WTC11 (cell line): ENCODE results near the gene CRELD1. TPM values are rescaled to one million over a fixed set of nuclear protein-coding genes. Genes with fewer than 3 reads are reported as not detected.
A peak's percentile ranks its signal among the peaks of the same experiment; 100 is the strongest.

ENCODE experiments used
- ATAC-seq: fragments of 200-7000 bp; cut with Tn5 transposase; 2 replicates; pipeline ENCODE4 v1.10.0; 2021; ENCODE audit warnings: mild to moderate bottlenecking, moderate library complexity
- CTCF ChIA-PET: fragments of 300-600 bp; sonication (Branson Sonifier 250); formaldehyde crosslinking; loops from one replicate; lab custom pipeline; 2021; ENCODE audit warnings: antibody characterized with exemption; lab: Charles Lee
- POLR2A ChIA-PET: fragments of 350-600 bp; sonication (Branson Sonifier 250); formaldehyde crosslinking; loops from one replicate; lab custom pipeline; 2021; ENCODE audit warnings: antibody characterized with exemption; lab: Charles Lee
- DNase-seq: peaks from one replicate; pipeline ENCODE4 v3.0.0; 2021; ENCODE audit warnings: low spot score
- H3K27ac Mint-ChIP-seq: 2 replicates; pipeline ENCODE4 v1.8.0; 2021; ENCODE audit warnings: mixed read lengths
- H3K27me3 Mint-ChIP-seq: 2 replicates; pipeline ENCODE4 v1.8.0; 2021; ENCODE audit warnings: low read depth, mild to moderate bottlenecking, moderate library complexity, mixed read lengths
- H3K36me3 Mint-ChIP-seq: 2 replicates; pipeline ENCODE4 v1.8.0; 2021; ENCODE audit warnings: mixed read lengths
- H3K4me1 Mint-ChIP-seq: 2 replicates; pipeline ENCODE4 v1.8.0; 2022; ENCODE audit warnings: mixed read lengths
- H3K4me3 Mint-ChIP-seq: 2 replicates; pipeline ENCODE4 v1.8.0; 2021; ENCODE audit warnings: mild to moderate bottlenecking, moderate library complexity, mixed read lengths
- H3K9me3 Mint-ChIP-seq: 2 replicates; pipeline ENCODE4 v1.8.0; 2021; ENCODE audit warnings: mixed read lengths
- CREM ChIP-seq: sonication (generic); formaldehyde crosslinking; IDR thresholded peaks from 2 replicates; pipeline ENCODE4 v1.8.1; 2022; ENCODE audit warnings: mild to moderate bottlenecking, missing genetic modification reagents, moderate library complexity
- FOXJ3 ChIP-seq: sonication (generic); formaldehyde crosslinking; IDR thresholded peaks from 2 replicates; pipeline ENCODE4 v1.9.0; 2021; ENCODE audit warnings: missing genetic modification reagents, mild to moderate bottlenecking, borderline replicate concordance
- GABPB1 ChIP-seq: sonication (generic); formaldehyde crosslinking; IDR thresholded peaks from 2 replicates; pipeline ENCODE4 v1.8.1; 2023; ENCODE audit warnings: mild to moderate bottlenecking, missing genetic modification reagents
- JUN ChIP-seq: sonication (generic); formaldehyde crosslinking; IDR thresholded peaks from 2 replicates; pipeline ENCODE4 v1.8.0; 2023; ENCODE audit warnings: mild to moderate bottlenecking, missing genetic modification reagents
- NFATC4 ChIP-seq: fragments of 250-450 bp; sonication (Bioruptor Pico); IDR thresholded peaks from 2 replicates; pipeline ENCODE4 v1.9.0; 2021; ENCODE audit warnings: mild to moderate bottlenecking
- NFE2L1 ChIP-seq: sonication (generic); formaldehyde crosslinking; IDR thresholded peaks from 2 replicates; pipeline ENCODE4 v1.8.1; 2023; ENCODE audit warnings: missing genetic modification reagents
- NFYB ChIP-seq: sonication (generic); formaldehyde crosslinking; conservative IDR thresholded peaks from 2 replicates; pipeline ENCODE4 v1.8.0; 2022; ENCODE audit warnings: low read depth, missing genetic modification reagents
- NR1H2 ChIP-seq: sonication (generic); formaldehyde crosslinking; IDR thresholded peaks from 2 replicates; pipeline ENCODE4 v1.9.0; 2021; ENCODE audit warnings: mild to moderate bottlenecking, moderate library complexity, missing genetic modification reagents
- NR2C2 ChIP-seq: sonication (generic); formaldehyde crosslinking; IDR thresholded peaks from 2 replicates; pipeline ENCODE4 v1.8.0; 2022; ENCODE audit warnings: mild to moderate bottlenecking, missing genetic modification reagents
- RORB ChIP-seq: fragments of 250-450 bp; sonication (Bioruptor Pico); IDR thresholded peaks from 2 replicates; pipeline ENCODE4 v1.9.0; 2021; ENCODE audit warnings: mild to moderate bottlenecking
- SP1 ChIP-seq: sonication (generic); formaldehyde crosslinking; conservative IDR thresholded peaks from 2 replicates; pipeline ENCODE4 v1.8.1; 2022; ENCODE audit warnings: missing genetic modification reagents
- TCF7 ChIP-seq: sonication (generic); formaldehyde crosslinking; IDR thresholded peaks from 2 replicates; pipeline ENCODE4 v1.8.0; 2022; ENCODE audit warnings: mild to moderate bottlenecking, low read depth, missing genetic modification reagents, moderate library complexity
- TEAD1 ChIP-seq: sonication (generic); formaldehyde crosslinking; IDR thresholded peaks from 2 replicates; pipeline ENCODE4 v1.8.0; 2022; ENCODE audit warnings: mild to moderate bottlenecking, missing genetic modification reagents
- TP53 ChIP-seq: sonication (generic); formaldehyde crosslinking; IDR thresholded peaks from 2 replicates; pipeline ENCODE4 v1.8.1; 2023; ENCODE audit warnings: mild to moderate bottlenecking, missing genetic modification reagents
- ZBTB21 ChIP-seq: sonication (generic); formaldehyde crosslinking; IDR thresholded peaks from 2 replicates; pipeline ENCODE4 v1.8.1; 2023; ENCODE audit warnings: mild to moderate bottlenecking, missing genetic modification reagents, borderline replicate concordance
- ZNF121 ChIP-seq: sonication (generic); formaldehyde crosslinking; IDR thresholded peaks from 2 replicates; pipeline ENCODE4 v1.8.0; 2023; ENCODE audit warnings: missing genetic modification reagents
- ZNF219 ChIP-seq: sonication (generic); formaldehyde crosslinking; IDR thresholded peaks from 2 replicates; pipeline ENCODE4 v1.8.0; 2023; ENCODE audit warnings: missing genetic modification reagents, mild to moderate bottlenecking, borderline replicate concordance
- ZNF232 ChIP-seq: sonication (generic); formaldehyde crosslinking; IDR thresholded peaks from 2 replicates; pipeline ENCODE4 v1.8.0; 2022; ENCODE audit warnings: mild to moderate bottlenecking, missing genetic modification reagents
- total RNA-seq: library from RNA; stranded (reverse); gene quantifications from 3 replicates; pipeline ENCODE4 v1.2.3, GENCODE V29; 2021
- TF ChIP-seq, protein P1 (sequence below): sonication (generic); formaldehyde crosslinking; IDR thresholded peaks from 2 replicates; pipeline ENCODE4 v1.8.1; 2023; ENCODE audit warnings: mild to moderate bottlenecking, missing genetic modification reagents
- TF ChIP-seq, protein P2 (sequence below): sonication (generic); formaldehyde crosslinking; IDR thresholded peaks from 2 replicates; pipeline ENCODE4 v1.8.1; 2023; ENCODE audit warnings: mild to moderate bottlenecking, missing genetic modification reagents
- TF ChIP-seq, protein P3 (sequence below): sonication (generic); formaldehyde crosslinking; IDR thresholded peaks from 2 replicates; pipeline ENCODE4 v1.8.1; 2022; ENCODE audit warnings: mild to moderate bottlenecking, moderate library complexity, missing genetic modification reagents
- TF ChIP-seq, protein P4 (sequence below): sonication (generic); formaldehyde crosslinking; IDR thresholded peaks from 2 replicates; pipeline ENCODE4 v1.8.1; 2022; ENCODE audit warnings: low read depth, mild to moderate bottlenecking, moderate library complexity, missing genetic modification reagents, borderline replicate concordance
- TF ChIP-seq, protein P5 (sequence below): sonication (generic); formaldehyde crosslinking; IDR thresholded peaks from 2 replicates; pipeline ENCODE4 v1.8.1; 2023; ENCODE audit warnings: mild to moderate bottlenecking, moderate library complexity, missing genetic modification reagents
- TF ChIP-seq, protein P6 (sequence below): sonication (generic); formaldehyde crosslinking; IDR thresholded peaks from 2 replicates; pipeline ENCODE4 v1.8.1; 2022; ENCODE audit warnings: low read depth, missing genetic modification reagents, borderline replicate concordance
- TF ChIP-seq, protein P7 (sequence below): sonication (generic); formaldehyde crosslinking; IDR thresholded peaks from 2 replicates; pipeline ENCODE4 v1.8.0; 2022; ENCODE audit warnings: mild to moderate bottlenecking, missing genetic modification reagents
- TF ChIP-seq, protein P8 (sequence below): sonication (generic); formaldehyde crosslinking; conservative IDR thresholded peaks from 2 replicates; pipeline ENCODE4 v1.8.1; 2022; ENCODE audit warnings: mild to moderate bottlenecking, missing genetic modification reagents

CRELD1 gene
- total RNA-seq, 1 experiment from 2014 or later: 18.8 TPM

DNA sequence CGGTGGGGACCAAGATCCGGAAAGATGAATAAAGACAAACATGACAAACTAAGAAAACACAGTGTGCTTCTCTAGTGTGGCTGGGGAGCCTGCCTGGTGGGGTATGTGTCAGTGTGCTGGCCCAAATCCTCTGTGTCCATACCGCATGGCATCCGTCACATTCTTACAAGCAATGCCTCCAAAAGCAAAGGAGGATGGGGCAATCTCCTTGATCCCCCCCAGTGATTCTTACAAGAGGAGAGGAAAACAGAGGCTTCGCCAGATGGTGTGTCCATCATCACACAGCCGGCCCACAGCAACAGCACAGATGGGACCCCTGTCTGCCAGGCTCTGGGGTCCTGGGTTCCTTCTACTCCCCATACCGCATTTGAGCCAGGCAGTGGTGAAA is 17.3 kb upstream of the CRELD1 start:
- no peak overlapping the region for H3K27ac Mint-ChIP-seq
- H3K27me3 Mint-ChIP-seq: 0 out of 2 replicates have a peak, but pooled peaks cover 3% of the 10 kb centered on the region
- peaks cover 18% of the 10 kb centered on the region for H3K4me1 Mint-ChIP-seq
- ChIA-PET CTCF (interaction anchor here (0.9 to 2.5 kb wide), 9 partner anchors 9 to 72 kb away, joined by 3 to 17 read pairs (median 4); partner anchors contain the start of genes CRELD1, PRRT3 and RPUSD3), POLR2A (interaction anchor here (1.1 to 3.0 kb wide), 5 partner anchors 14 to 332 kb away, joined by 3 to 16 read pairs (median 5); partner anchors contain the start of genes ARPC4, CRELD1, IL17RE and TATDN2)
- no peaks in the 10 kb centered on the region for H3K36me3 Mint-ChIP-seq
- TF ChIP-seq GABPB1 (CRISPR knock-in tag) (no peak), NR2C2 (CRISPR knock-in tag) (no peak), RORB (CRISPR knock-in tag) (no peak), ZNF121 (CRISPR knock-in tag) (no peak), NFATC4 (no peak), SP1 (CRISPR knock-in tag) (no peak), TCF7 (no peak), CREM (no peak), NFYB (CRISPR knock-in tag) (no peak), FOXJ3 (CRISPR knock-in tag) (no peak), NR1H2 (CRISPR knock-in tag) (no peak)
- TF ChIP-seq, protein P1, sequence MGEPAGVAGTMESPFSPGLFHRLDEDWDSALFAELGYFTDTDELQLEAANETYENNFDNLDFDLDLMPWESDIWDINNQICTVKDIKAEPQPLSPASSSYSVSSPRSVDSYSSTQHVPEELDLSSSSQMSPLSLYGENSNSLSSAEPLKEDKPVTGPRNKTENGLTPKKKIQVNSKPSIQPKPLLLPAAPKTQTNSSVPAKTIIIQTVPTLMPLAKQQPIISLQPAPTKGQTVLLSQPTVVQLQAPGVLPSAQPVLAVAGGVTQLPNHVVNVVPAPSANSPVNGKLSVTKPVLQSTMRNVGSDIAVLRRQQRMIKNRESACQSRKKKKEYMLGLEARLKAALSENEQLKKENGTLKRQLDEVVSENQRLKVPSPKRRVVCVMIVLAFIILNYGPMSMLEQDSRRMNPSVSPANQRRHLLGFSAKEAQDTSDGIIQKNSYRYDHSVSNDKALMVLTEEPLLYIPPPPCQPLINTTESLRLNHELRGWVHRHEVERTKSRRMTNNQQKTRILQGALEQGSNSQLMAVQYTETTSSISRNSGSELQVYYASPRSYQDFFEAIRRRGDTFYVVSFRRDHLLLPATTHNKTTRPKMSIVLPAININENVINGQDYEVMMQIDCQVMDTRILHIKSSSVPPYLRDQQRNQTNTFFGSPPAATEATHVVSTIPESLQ (CRISPR knock-in tag): no peak
- TF ChIP-seq, protein P2, sequence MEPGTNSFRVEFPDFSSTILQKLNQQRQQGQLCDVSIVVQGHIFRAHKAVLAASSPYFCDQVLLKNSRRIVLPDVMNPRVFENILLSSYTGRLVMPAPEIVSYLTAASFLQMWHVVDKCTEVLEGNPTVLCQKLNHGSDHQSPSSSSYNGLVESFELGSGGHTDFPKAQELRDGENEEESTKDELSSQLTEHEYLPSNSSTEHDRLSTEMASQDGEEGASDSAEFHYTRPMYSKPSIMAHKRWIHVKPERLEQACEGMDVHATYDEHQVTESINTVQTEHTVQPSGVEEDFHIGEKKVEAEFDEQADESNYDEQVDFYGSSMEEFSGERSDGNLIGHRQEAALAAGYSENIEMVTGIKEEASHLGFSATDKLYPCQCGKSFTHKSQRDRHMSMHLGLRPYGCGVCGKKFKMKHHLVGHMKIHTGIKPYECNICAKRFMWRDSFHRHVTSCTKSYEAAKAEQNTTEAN (CRISPR knock-in tag): no peak
- TF ChIP-seq, protein P3, sequence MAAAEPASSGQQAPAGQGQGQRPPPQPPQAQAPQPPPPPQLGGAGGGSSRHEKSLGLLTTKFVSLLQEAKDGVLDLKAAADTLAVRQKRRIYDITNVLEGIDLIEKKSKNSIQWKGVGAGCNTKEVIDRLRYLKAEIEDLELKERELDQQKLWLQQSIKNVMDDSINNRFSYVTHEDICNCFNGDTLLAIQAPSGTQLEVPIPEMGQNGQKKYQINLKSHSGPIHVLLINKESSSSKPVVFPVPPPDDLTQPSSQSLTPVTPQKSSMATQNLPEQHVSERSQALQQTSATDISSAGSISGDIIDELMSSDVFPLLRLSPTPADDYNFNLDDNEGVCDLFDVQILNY (CRISPR knock-in tag): no peak
- TF ChIP-seq, protein P4, sequence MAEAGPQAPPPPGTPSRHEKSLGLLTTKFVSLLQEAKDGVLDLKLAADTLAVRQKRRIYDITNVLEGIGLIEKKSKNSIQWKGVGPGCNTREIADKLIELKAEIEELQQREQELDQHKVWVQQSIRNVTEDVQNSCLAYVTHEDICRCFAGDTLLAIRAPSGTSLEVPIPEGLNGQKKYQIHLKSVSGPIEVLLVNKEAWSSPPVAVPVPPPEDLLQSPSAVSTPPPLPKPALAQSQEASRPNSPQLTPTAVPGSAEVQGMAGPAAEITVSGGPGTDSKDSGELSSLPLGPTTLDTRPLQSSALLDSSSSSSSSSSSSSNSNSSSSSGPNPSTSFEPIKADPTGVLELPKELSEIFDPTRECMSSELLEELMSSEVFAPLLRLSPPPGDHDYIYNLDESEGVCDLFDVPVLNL (CRISPR knock-in tag): no peak
- H3K9me3 Mint-ChIP-seq: no peaks in the 10 kb centered on the region
- peak overlapping the region; percentile 73 for H3K4me3 Mint-ChIP-seq
- no peak for ATAC-seq
- DNase-seq: no peak

DNA sequence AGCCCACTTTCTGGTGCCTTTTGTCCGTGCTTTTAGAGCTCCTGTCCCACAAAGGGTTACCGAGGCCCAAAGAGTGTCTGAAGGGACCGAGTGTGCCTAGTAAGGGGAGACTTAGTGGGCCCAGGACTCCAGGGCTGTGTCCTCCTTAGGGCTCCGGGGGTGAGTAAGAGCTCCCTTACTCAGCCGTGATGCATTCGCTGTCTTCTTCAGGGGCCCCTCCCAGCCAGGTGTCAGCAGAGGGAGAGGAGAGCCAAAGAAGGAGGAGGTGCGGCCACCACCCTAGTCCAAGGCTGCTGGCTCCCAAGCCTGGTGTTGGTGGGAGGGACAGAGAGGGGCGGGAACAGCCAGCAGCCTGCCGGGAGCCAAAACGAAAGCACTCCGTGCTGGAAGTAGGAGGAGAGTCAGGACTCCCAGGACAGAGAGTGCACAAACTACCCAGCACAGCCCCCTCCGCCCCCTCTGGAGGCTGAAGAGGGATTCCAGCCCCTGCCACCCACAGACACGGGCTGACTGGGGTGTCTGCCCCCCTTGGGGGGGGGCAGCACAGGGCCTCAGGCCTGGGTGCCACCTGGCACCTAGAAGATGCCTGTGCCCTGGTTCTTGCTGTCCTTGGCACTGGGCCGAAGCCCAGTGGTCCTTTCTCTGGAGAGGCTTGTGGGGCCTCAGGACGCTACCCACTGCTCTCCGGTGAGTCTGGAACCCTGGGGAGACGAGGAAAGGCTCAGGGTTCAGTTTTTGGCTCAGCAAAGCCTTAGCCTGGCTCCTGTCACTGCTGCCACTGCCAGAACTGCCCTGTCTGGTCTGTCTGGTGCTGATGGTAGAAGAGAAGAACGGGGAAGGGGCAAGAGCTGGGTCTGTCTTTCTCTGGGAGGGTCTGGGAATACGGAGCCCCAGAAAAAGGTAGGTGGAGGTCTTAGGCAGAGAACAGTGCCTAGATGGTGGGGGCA is 16.6 kb upstream of the CRELD1 start, which contains the start of gene IL17RC:
IL17RC (plus strand) TSS at position 365 of the 947 bp plus-strand sequence; CDS start at position 583, 218 bp downstream.
- Mint-ChIP-seq H3K9me3 (no peaks in the 10 kb centered on the region), H3K36me3 (no peaks in the 10 kb centered on the region), H3K4me3 (peak within 1 kb of the TSS; percentile 73), H3K4me1 (peaks cover 18% of the 10 kb centered on the region), H3K27ac (peak within 1 kb of the TSS; percentile 83), H3K27me3 (0 out of 2 replicates have a peak, but pooled peaks cover 3% of the 10 kb centered on the region)
- ChIA-PET CTCF (interaction anchor here (0.6 to 2.5 kb wide), 10 partner anchors 8 to 73 kb away, joined by 3 to 17 read pairs (median 4); partner anchors contain the start of genes CRELD1, PRRT3 and RPUSD3), POLR2A (interaction anchor here (1.1 to 3.0 kb wide), 5 partner anchors 14 to 331 kb away, joined by 3 to 16 read pairs (median 5); partner anchors contain the start of genes ARPC4, CRELD1, IL17RE and TATDN2)
- DNase-seq (peak; percentile 84), ATAC-seq (peak; percentile 87)
- TF ChIP-seq NFE2L1: no peak
- no peak for TF ChIP-seq ZNF219 (CRISPR knock-in tag)
- TF ChIP-seq, protein P5, sequence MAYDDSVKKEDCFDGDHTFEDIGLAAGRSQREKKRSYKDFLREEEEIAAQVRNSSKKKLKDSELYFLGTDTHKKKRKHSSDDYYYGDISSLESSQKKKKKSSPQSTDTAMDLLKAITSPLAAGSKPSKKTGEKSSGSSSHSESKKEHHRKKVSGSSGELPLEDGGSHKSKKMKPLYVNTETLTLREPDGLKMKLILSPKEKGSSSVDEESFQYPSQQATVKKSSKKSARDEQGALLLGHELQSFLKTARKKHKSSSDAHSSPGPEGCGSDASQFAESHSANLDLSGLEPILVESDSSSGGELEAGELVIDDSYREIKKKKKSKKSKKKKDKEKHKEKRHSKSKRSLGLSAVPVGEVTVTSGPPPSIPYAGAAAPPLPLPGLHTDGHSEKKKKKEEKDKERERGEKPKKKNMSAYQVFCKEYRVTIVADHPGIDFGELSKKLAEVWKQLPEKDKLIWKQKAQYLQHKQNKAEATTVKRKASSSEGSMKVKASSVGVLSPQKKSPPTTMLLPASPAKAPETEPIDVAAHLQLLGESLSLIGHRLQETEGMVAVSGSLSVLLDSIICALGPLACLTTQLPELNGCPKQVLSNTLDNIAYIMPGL: no peak
- no peak for TF ChIP-seq JUN (CRISPR knock-in tag)
- no peak for TF ChIP-seq ZBTB21
- no peak for TF ChIP-seq TP53 (CRISPR knock-in tag)
- TF ChIP-seq, protein P6, sequence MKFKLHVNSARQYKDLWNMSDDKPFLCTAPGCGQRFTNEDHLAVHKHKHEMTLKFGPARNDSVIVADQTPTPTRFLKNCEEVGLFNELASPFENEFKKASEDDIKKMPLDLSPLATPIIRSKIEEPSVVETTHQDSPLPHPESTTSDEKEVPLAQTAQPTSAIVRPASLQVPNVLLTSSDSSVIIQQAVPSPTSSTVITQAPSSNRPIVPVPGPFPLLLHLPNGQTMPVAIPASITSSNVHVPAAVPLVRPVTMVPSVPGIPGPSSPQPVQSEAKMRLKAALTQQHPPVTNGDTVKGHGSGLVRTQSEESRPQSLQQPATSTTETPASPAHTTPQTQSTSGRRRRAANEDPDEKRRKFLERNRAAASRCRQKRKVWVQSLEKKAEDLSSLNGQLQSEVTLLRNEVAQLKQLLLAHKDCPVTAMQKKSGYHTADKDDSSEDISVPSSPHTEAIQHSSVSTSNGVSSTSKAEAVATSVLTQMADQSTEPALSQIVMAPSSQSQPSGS (CRISPR knock-in tag): no peak
- TF ChIP-seq TEAD1 (CRISPR knock-in tag): no peak
- no peak for TF ChIP-seq GABPB1 (CRISPR knock-in tag)
- no peak for TF ChIP-seq ZNF232 (CRISPR knock-in tag)
- TF ChIP-seq, protein P7, sequence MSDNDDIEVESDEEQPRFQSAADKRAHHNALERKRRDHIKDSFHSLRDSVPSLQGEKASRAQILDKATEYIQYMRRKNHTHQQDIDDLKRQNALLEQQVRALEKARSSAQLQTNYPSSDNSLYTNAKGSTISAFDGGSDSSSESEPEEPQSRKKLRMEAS: peak; percentile 3; the same call in 1 of the 2 replicates
- TF ChIP-seq, protein P8, sequence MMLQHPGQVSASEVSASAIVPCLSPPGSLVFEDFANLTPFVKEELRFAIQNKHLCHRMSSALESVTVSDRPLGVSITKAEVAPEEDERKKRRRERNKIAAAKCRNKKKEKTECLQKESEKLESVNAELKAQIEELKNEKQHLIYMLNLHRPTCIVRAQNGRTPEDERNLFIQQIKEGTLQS (CRISPR knock-in tag): no peak
